HG03575 (cell line): ENCODE measurements around the gene SEMA5A.

ENCODE experiments used
- ATAC-seq: cut with Tn5 transposase; IDR thresholded peaks from one replicate; pipeline ENCODE4 v1.9.1; 2021; ENCODE audit not compliant: unreplicated experiment, insufficient number of reproducible peaks, low FRiP score; ENCODE audit errors: extremely low read depth

SEMA5A gene

GRCh38 chr5:9348401-9348996, 197.4 kb downstream of the SEMA5A start:
- ATAC-seq = no peak

- ATAC-seq = no peak
Measured at GRCh38 chr5:9347541-9348295, 198.2 kb downstream of the SEMA5A start.

- no peak for ATAC-seq
Measured at GRCh38 chr5:9347032-9347431, 198.8 kb downstream of the SEMA5A start.

- ATAC-seq = no peak
Measured at GRCh38 chr5:9344751-9345240, 201.1 kb downstream of the SEMA5A start.

- no peak for ATAC-seq
Measured at GRCh38 chr5:9343146-9343850, 202.6 kb downstream of the SEMA5A start.

- ATAC-seq = no peak
Measured at GRCh38 chr5:9342161-9342787, 203.6 kb downstream of the SEMA5A start.

- ATAC-seq = no peak
Measured at GRCh38 chr5:9340085-9340484, 205.8 kb downstream of the SEMA5A start.

GRCh38 chr5:9339206-9339818, 206.6 kb downstream of the SEMA5A start:
- no peak for ATAC-seq

GRCh38 chr5:9338796-9339195, 207.1 kb downstream of the SEMA5A start:
- ATAC-seq = no peak

GRCh38 chr5:9337928-9338595, 207.8 kb downstream of the SEMA5A start:
- ATAC-seq = no peak

GRCh38 chr5:9335754-9336495, 209.9 kb downstream of the SEMA5A start:
- ATAC-seq = no peak

GRCh38 chr5:9335269-9335668, 210.6 kb downstream of the SEMA5A start:
- no peak for ATAC-seq

- no peak for ATAC-seq
Measured at GRCh38 chr5:9332026-9332425, 213.8 kb downstream of the SEMA5A start.

- ATAC-seq = no peak
Measured at GRCh38 chr5:9331372-9331771, 214.5 kb downstream of the SEMA5A start.

- no peak for ATAC-seq
Measured at GRCh38 chr5:9329125-9329524, 216.8 kb downstream of the SEMA5A start.

GRCh38 chr5:9325549-9325948, 220.3 kb downstream of the SEMA5A start:
- no peak for ATAC-seq

GRCh38 chr5:9324348-9325077, 221.4 kb downstream of the SEMA5A start:
- ATAC-seq = no peak
